WTC11 (cell line): ENCODE data around the gene NDUFB8. TPM values are rescaled to one million over a fixed set of nuclear protein-coding genes. Genes with fewer than 3 reads are reported as not detected.

Experiments used
- ATAC-seq: fragments of 200-7000 bp; cut with Tn5 transposase; 2 replicates; pipeline ENCODE4 v1.10.0; 2021; ENCODE audit warnings: mild to moderate bottlenecking, moderate library complexity
- CTCF ChIA-PET: fragments of 300-600 bp; sonication (Branson Sonifier 250); formaldehyde crosslinking; loops from one replicate; lab custom pipeline; 2021; ENCODE audit warnings: antibody characterized with exemption; lab: Charles Lee
- POLR2A ChIA-PET: fragments of 350-600 bp; sonication (Branson Sonifier 250); formaldehyde crosslinking; loops from one replicate; lab custom pipeline; 2021; ENCODE audit warnings: antibody characterized with exemption; lab: Charles Lee
- DNase-seq: peaks from one replicate; pipeline ENCODE4 v3.0.0; 2021; ENCODE audit warnings: low spot score
- H3K27ac Mint-ChIP-seq: 2 replicates; pipeline ENCODE4 v1.8.0; 2021; ENCODE audit warnings: mixed read lengths
- H3K27me3 Mint-ChIP-seq: 2 replicates; pipeline ENCODE4 v1.8.0; 2021; ENCODE audit warnings: low read depth, mild to moderate bottlenecking, moderate library complexity, mixed read lengths
- H3K36me3 Mint-ChIP-seq: 2 replicates; pipeline ENCODE4 v1.8.0; 2021; ENCODE audit warnings: mixed read lengths
- H3K4me1 Mint-ChIP-seq: 2 replicates; pipeline ENCODE4 v1.8.0; 2022; ENCODE audit warnings: mixed read lengths
- H3K4me3 Mint-ChIP-seq: 2 replicates; pipeline ENCODE4 v1.8.0; 2021; ENCODE audit warnings: mild to moderate bottlenecking, moderate library complexity, mixed read lengths
- H3K9me3 Mint-ChIP-seq: 2 replicates; pipeline ENCODE4 v1.8.0; 2021; ENCODE audit warnings: mixed read lengths
- ATF1 ChIP-seq: sonication (generic); formaldehyde crosslinking; IDR thresholded peaks from 2 replicates; pipeline ENCODE4 v1.8.1; 2023; ENCODE audit warnings: mild to moderate bottlenecking, moderate library complexity, missing genetic modification reagents
- CBFB ChIP-seq: sonication (generic); formaldehyde crosslinking; IDR thresholded peaks from 2 replicates; pipeline ENCODE4 v1.8.1; 2022; ENCODE audit warnings: mild to moderate bottlenecking, low read depth, missing genetic modification reagents
- CREB1 ChIP-seq: sonication (generic); formaldehyde crosslinking; IDR thresholded peaks from 2 replicates; pipeline ENCODE4 v1.8.0; 2023; ENCODE audit warnings: mild to moderate bottlenecking, missing genetic modification reagents
- ELF4 ChIP-seq: sonication (generic); formaldehyde crosslinking; IDR thresholded peaks from 2 replicates; pipeline ENCODE4 v1.8.1; 2022; ENCODE audit warnings: low read depth, mild to moderate bottlenecking, moderate library complexity, missing genetic modification reagents
- FOXJ3 ChIP-seq: sonication (generic); formaldehyde crosslinking; IDR thresholded peaks from 2 replicates; pipeline ENCODE4 v1.9.0; 2021; ENCODE audit warnings: missing genetic modification reagents, mild to moderate bottlenecking, borderline replicate concordance
- GABPB1 ChIP-seq: sonication (generic); formaldehyde crosslinking; IDR thresholded peaks from 2 replicates; pipeline ENCODE4 v1.8.1; 2023; ENCODE audit warnings: mild to moderate bottlenecking, missing genetic modification reagents
- JAZF1 ChIP-seq: fragments of 250-450 bp; sonication (Bioruptor Pico); IDR thresholded peaks from 2 replicates; pipeline ENCODE4 v1.9.0; 2021; ENCODE audit warnings: moderate library complexity, mild to moderate bottlenecking, inconsistent platforms
- JUN ChIP-seq: sonication (generic); formaldehyde crosslinking; IDR thresholded peaks from 2 replicates; pipeline ENCODE4 v1.8.0; 2023; ENCODE audit warnings: mild to moderate bottlenecking, missing genetic modification reagents
- MYBL2 ChIP-seq: sonication (generic); formaldehyde crosslinking; IDR thresholded peaks from 2 replicates; pipeline ENCODE4 v1.8.1; 2023; ENCODE audit warnings: mild to moderate bottlenecking, moderate library complexity, missing genetic modification reagents
- NR1H2 ChIP-seq: sonication (generic); formaldehyde crosslinking; IDR thresholded peaks from 2 replicates; pipeline ENCODE4 v1.9.0; 2021; ENCODE audit warnings: mild to moderate bottlenecking, moderate library complexity, missing genetic modification reagents
- NR3C1 ChIP-seq: sonication (generic); formaldehyde crosslinking; conservative IDR thresholded peaks from 2 replicates; pipeline ENCODE4 v1.8.1; 2023; ENCODE audit warnings: low read depth, mild to moderate bottlenecking, missing genetic modification reagents
- TCF7 ChIP-seq: sonication (generic); formaldehyde crosslinking; IDR thresholded peaks from 2 replicates; pipeline ENCODE4 v1.8.0; 2022; ENCODE audit warnings: mild to moderate bottlenecking, low read depth, missing genetic modification reagents, moderate library complexity
- TEAD4 ChIP-seq: sonication (generic); formaldehyde crosslinking; IDR thresholded peaks from 2 replicates; pipeline ENCODE4 v1.8.0; 2022; ENCODE audit warnings: mild to moderate bottlenecking, missing genetic modification reagents
- TP53 ChIP-seq: sonication (generic); formaldehyde crosslinking; IDR thresholded peaks from 2 replicates; pipeline ENCODE4 v1.8.1; 2023; ENCODE audit warnings: mild to moderate bottlenecking, missing genetic modification reagents
- ZBTB21 ChIP-seq: sonication (generic); formaldehyde crosslinking; IDR thresholded peaks from 2 replicates; pipeline ENCODE4 v1.8.1; 2023; ENCODE audit warnings: mild to moderate bottlenecking, missing genetic modification reagents, borderline replicate concordance
- ZNF121 ChIP-seq: sonication (generic); formaldehyde crosslinking; IDR thresholded peaks from 2 replicates; pipeline ENCODE4 v1.8.0; 2023; ENCODE audit warnings: missing genetic modification reagents
- ZNF138 ChIP-seq: sonication (generic); formaldehyde crosslinking; conservative IDR thresholded peaks from 2 replicates; pipeline ENCODE4 v1.8.1; 2022; ENCODE audit warnings: mild to moderate bottlenecking, moderate library complexity, missing genetic modification reagents
- ZNF219 ChIP-seq: sonication (generic); formaldehyde crosslinking; IDR thresholded peaks from 2 replicates; pipeline ENCODE4 v1.8.0; 2023; ENCODE audit warnings: missing genetic modification reagents, mild to moderate bottlenecking, borderline replicate concordance
- ZNF317 ChIP-seq: sonication (generic); formaldehyde crosslinking; IDR thresholded peaks from 2 replicates; pipeline ENCODE4 v1.8.1; 2023; ENCODE audit warnings: low read depth, mild to moderate bottlenecking, moderate library complexity, missing genetic modification reagents, borderline replicate concordance
- ZNF423 ChIP-seq: fragments of 250-450 bp; sonication (Bioruptor Pico); IDR thresholded peaks from 2 replicates; pipeline ENCODE4 v2.1.2; 2022; ENCODE audit warnings: mild to moderate bottlenecking, moderate library complexity
- total RNA-seq: library from RNA; stranded (reverse); gene quantifications from 3 replicates; pipeline ENCODE4 v1.2.3, GENCODE V29; 2021
- TF ChIP-seq, protein P1 (sequence below): sonication (generic); formaldehyde crosslinking; IDR thresholded peaks from 2 replicates; pipeline ENCODE4 v1.8.1; 2022; ENCODE audit warnings: mild to moderate bottlenecking, missing genetic modification reagents, moderate library complexity, borderline replicate concordance
- TF ChIP-seq, protein P2 (sequence below): fragments of 250-450 bp; sonication (Bioruptor Pico); conservative IDR thresholded peaks from 2 replicates; pipeline ENCODE4 v1.9.0; 2021; ENCODE audit warnings: mild to moderate bottlenecking
- TF ChIP-seq, protein P3 (sequence below): sonication (generic); formaldehyde crosslinking; IDR thresholded peaks from 2 replicates; pipeline ENCODE4 v1.8.0; 2023; ENCODE audit warnings: mild to moderate bottlenecking, missing genetic modification reagents
- TF ChIP-seq, protein P4 (sequence below): fragments of 250-450 bp; sonication (Bioruptor Pico); IDR thresholded peaks from 2 replicates; pipeline ENCODE4 v1.8.0; 2021; ENCODE audit warnings: mild to moderate bottlenecking
- TF ChIP-seq, protein P5 (sequence below): fragments of 250-450 bp; sonication (Bioruptor Pico); IDR thresholded peaks from 2 replicates; pipeline ENCODE4 v1.9.0; 2021; ENCODE audit warnings: mild to moderate bottlenecking
- TF ChIP-seq, protein P6 (sequence below): sonication (generic); formaldehyde crosslinking; conservative IDR thresholded peaks from 2 replicates; pipeline ENCODE4 v1.8.1; 2022; ENCODE audit warnings: mild to moderate bottlenecking, missing genetic modification reagents
- TF ChIP-seq, protein P7 (sequence below): fragments of 250-450 bp; sonication (Bioruptor Pico); IDR thresholded peaks from 2 replicates; pipeline ENCODE4 v1.9.0; 2021; ENCODE audit warnings: mild to moderate bottlenecking

NDUFB8 gene
- total RNA-seq, 1 experiment from 2014 or later: 206 TPM

DNA sequence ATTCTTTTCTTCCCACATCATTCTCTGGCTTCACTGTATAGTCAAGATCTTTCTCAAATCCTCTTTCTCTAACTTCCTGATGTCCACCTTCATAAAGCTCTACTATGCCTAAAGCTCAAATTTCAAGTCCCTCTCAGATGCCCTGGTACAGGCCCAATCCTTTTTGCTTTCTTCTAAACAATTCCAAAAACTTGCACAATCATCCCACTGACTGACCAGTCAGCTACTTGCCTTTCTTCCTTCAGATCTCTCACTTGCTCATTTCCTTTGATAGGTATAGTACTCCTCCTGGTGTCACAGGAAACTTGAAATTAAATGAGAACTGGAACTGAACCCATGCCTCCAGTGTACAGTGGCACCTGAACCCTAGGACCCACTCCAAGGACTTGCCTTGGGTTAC lies 28.2 kb downstream of the NDUFB8 start (continued):
- TF ChIP-seq NR3C1 (CRISPR knock-in tag): no peak
- TF ChIP-seq ZNF423 (CRISPR knock-in tag): no peak
- no peak for TF ChIP-seq JAZF1 (CRISPR knock-in tag)
- no peak for TF ChIP-seq NR1H2 (CRISPR knock-in tag)
- TF ChIP-seq ZNF121 (CRISPR knock-in tag): no peak
- no peak for TF ChIP-seq MYBL2 (CRISPR knock-in tag)
- TF ChIP-seq TCF7 (CRISPR knock-in tag): no peak
- TF ChIP-seq ZNF219: no peak
- TF ChIP-seq, protein P1, sequence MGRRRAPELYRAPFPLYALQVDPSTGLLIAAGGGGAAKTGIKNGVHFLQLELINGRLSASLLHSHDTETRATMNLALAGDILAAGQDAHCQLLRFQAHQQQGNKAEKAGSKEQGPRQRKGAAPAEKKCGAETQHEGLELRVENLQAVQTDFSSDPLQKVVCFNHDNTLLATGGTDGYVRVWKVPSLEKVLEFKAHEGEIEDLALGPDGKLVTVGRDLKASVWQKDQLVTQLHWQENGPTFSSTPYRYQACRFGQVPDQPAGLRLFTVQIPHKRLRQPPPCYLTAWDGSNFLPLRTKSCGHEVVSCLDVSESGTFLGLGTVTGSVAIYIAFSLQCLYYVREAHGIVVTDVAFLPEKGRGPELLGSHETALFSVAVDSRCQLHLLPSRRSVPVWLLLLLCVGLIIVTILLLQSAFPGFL (CRISPR knock-in tag): no peak
- no peak for TF ChIP-seq ZNF138 (CRISPR knock-in tag)
- TF ChIP-seq, protein P2, sequence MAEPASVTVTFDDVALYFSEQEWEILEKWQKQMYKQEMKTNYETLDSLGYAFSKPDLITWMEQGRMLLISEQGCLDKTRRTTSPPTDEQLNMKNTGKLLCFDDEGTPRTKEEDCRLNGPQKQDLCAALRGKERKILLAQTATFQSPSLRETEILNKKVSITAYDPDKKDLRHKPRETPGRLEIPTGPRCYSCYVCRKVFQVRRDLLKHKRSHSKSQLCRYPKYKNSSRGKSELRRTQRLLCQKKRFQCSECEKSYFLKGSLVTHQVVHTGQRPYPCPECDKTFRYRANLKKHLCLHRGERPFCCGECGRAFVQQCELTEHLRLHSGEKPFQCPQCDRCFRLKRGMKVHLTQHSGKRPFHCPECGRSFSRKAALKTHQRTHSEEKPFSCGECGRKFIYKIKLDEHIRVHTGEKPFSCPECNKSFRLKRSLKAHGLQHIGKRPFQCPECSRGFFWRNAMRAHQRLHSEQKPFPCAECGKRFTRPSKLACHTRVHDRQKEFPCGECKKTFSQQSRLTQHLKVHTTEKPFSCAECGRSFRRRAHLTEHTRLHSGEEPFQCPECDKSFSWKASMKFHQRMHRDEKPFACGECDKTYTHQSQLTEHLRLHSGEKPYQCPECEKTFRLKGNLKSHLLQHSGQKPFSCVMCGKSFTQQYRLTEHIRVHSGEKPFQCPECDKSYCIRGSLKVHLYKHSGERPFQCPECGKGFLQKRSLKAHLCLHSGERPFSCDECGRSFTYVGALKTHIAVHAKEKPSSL (CRISPR knock-in tag): no peak
- TF ChIP-seq TP53: no peak

DNA sequence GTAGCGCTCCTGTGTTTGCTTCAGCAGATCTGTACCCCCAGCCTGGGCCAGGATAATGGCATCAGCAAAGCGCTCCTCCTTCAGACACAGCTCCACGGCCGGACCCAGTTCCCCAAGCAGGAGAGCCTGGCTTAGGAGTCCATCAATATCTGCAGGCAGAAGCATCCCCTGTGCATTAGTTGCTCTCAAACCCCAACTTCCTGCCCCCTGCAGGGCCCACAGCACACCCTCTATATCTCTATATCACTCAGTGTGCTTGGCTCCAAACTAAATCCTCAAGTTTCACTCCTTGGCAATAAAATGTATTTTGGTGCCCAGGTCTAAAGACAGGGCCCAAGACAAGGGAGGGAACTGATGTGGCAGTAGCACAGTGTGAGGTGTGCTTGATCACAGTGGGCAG lies 31.6 kb downstream of the NDUFB8 start:
- ChIA-PET CTCF (interaction anchor here (1.0 to 10.1 kb wide), 3 partner anchors 11 to 21 kb away, joined by 3 to 53 read pairs (median 39); no protein-coding TSS in a partner anchor), POLR2A (no interaction called here)
- ATAC-seq (no peak), DNase-seq (no peak)
- Mint-ChIP-seq H3K4me3 (no peak overlapping the region), H3K27ac (no peak overlapping the region), H3K27me3 (peaks cover 98% of the 10 kb centered on the region), H3K9me3 (no peaks in the 10 kb centered on the region), H3K36me3 (no peaks in the 10 kb centered on the region; the same call in 1 of the 2 replicates), H3K4me1 (no peaks in the 10 kb centered on the region)
- TF ChIP-seq ZNF317 (CRISPR knock-in tag) (no peak), CBFB (CRISPR knock-in tag) (no peak), ELF4 (CRISPR knock-in tag) (no peak), JUN (CRISPR knock-in tag) (no peak), FOXJ3 (CRISPR knock-in tag) (no peak), TEAD4 (CRISPR knock-in tag) (no peak), ZBTB21 (CRISPR knock-in tag) (no peak), ATF1 (CRISPR knock-in tag) (no peak), CREB1 (no peak), GABPB1 (CRISPR knock-in tag) (no peak)
- TF ChIP-seq, protein P3, sequence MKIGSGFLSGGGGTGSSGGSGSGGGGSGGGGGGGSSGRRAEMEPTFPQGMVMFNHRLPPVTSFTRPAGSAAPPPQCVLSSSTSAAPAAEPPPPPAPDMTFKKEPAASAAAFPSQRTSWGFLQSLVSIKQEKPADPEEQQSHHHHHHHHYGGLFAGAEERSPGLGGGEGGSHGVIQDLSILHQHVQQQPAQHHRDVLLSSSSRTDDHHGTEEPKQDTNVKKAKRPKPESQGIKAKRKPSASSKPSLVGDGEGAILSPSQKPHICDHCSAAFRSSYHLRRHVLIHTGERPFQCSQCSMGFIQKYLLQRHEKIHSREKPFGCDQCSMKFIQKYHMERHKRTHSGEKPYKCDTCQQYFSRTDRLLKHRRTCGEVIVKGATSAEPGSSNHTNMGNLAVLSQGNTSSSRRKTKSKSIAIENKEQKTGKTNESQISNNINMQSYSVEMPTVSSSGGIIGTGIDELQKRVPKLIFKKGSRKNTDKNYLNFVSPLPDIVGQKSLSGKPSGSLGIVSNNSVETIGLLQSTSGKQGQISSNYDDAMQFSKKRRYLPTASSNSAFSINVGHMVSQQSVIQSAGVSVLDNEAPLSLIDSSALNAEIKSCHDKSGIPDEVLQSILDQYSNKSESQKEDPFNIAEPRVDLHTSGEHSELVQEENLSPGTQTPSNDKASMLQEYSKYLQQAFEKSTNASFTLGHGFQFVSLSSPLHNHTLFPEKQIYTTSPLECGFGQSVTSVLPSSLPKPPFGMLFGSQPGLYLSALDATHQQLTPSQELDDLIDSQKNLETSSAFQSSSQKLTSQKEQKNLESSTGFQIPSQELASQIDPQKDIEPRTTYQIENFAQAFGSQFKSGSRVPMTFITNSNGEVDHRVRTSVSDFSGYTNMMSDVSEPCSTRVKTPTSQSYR (CRISPR knock-in tag): no peak
- TF ChIP-seq, protein P4, sequence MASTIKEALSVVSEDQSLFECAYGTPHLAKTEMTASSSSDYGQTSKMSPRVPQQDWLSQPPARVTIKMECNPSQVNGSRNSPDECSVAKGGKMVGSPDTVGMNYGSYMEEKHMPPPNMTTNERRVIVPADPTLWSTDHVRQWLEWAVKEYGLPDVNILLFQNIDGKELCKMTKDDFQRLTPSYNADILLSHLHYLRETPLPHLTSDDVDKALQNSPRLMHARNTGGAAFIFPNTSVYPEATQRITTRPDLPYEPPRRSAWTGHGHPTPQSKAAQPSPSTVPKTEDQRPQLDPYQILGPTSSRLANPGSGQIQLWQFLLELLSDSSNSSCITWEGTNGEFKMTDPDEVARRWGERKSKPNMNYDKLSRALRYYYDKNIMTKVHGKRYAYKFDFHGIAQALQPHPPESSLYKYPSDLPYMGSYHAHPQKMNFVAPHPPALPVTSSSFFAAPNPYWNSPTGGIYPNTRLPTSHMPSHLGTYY (CRISPR knock-in tag): no peak
- TF ChIP-seq, protein P5, sequence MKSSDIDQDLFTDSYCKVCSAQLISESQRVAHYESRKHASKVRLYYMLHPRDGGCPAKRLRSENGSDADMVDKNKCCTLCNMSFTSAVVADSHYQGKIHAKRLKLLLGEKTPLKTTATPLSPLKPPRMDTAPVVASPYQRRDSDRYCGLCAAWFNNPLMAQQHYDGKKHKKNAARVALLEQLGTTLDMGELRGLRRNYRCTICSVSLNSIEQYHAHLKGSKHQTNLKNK (CRISPR knock-in tag): no peak
- TF ChIP-seq, protein P6, sequence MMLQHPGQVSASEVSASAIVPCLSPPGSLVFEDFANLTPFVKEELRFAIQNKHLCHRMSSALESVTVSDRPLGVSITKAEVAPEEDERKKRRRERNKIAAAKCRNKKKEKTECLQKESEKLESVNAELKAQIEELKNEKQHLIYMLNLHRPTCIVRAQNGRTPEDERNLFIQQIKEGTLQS (CRISPR knock-in tag): no peak
- TF ChIP-seq, protein P7, sequence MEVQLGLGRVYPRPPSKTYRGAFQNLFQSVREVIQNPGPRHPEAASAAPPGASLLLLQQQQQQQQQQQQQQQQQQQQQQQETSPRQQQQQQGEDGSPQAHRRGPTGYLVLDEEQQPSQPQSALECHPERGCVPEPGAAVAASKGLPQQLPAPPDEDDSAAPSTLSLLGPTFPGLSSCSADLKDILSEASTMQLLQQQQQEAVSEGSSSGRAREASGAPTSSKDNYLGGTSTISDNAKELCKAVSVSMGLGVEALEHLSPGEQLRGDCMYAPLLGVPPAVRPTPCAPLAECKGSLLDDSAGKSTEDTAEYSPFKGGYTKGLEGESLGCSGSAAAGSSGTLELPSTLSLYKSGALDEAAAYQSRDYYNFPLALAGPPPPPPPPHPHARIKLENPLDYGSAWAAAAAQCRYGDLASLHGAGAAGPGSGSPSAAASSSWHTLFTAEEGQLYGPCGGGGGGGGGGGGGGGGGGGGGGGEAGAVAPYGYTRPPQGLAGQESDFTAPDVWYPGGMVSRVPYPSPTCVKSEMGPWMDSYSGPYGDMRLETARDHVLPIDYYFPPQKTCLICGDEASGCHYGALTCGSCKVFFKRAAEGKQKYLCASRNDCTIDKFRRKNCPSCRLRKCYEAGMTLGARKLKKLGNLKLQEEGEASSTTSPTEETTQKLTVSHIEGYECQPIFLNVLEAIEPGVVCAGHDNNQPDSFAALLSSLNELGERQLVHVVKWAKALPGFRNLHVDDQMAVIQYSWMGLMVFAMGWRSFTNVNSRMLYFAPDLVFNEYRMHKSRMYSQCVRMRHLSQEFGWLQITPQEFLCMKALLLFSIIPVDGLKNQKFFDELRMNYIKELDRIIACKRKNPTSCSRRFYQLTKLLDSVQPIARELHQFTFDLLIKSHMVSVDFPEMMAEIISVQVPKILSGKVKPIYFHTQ (CRISPR knock-in tag): no peak
